GM21717 (cell line): ENCODE measurements around the gene TMEM140.
"Not testable (repeated sequence)": the region's sequence is repeated elsewhere in the genome, so short reads cannot be mapped to it uniquely, and the experiment has no call there.

Experiments
- ATAC-seq: cut with Tn5 transposase; IDR thresholded peaks from one replicate; pipeline ENCODE4 v1.9.1; 2021; ENCODE audit warnings: mild to moderate bottlenecking, moderate library complexity; ENCODE audit not compliant: unreplicated experiment

Gene TMEM140

GRCh38 chr7:135211946-135212685 is 64.2 kb downstream of the TMEM140 start:
- not testable (repeated sequence) for ATAC-seq

- ATAC-seq = no peak
Observed at GRCh38 chr7:135213831-135214230, 66.0 kb downstream of the TMEM140 start.

GRCh38 chr7:135215180-135215579 is 67.3 kb downstream of the TMEM140 start:
- no peak for ATAC-seq

GRCh38 chr7:135215698-135216097 is 67.8 kb downstream of the TMEM140 start:
- ATAC-seq = no peak
